CD14-positive monocyte (primary cell): ENCODE results near the gene CNTN1. TPM values are rescaled to one million over a fixed set of nuclear protein-coding genes. Genes with fewer than 3 reads are reported as not detected.

Source experiments
- DNase-seq, 3 donors: peaks; one replicate each; pipeline ENCODE4 v3.0.0-alpha.2; 2011 to 2022
- H2AFZ ChIP-seq: 2 replicates; pipeline ENCODE4 v1.6.0; 2012; ENCODE audit warnings: mild to moderate bottlenecking, low read depth, low read length, inconsistent platforms; ENCODE audit not compliant: insufficient read depth, poor library complexity, severe bottlenecking
- H3K27ac ChIP-seq, 2 donors: 1 replicate in 1 of 2; 2 replicates in 1 of 2; pipeline ENCODE4 v1.5.1; 2012 to 2013; ENCODE audit warnings: low read length in 2 of 2, control low read depth in 1 of 2, inconsistent platforms in 1 of 2, low read depth in 1 of 2, mild to moderate bottlenecking in 1 of 2
- H3K27me3 ChIP-seq, 2 donors: one replicate each; pipeline versions ENCODE4 v1.6.0 to v1.6.1; 2011 to 2013; ENCODE audit warnings: low read length in 2 of 2; ENCODE audit not compliant: control insufficient read depth in 2 of 2, insufficient read depth in 2 of 2
- H3K36me3 ChIP-seq, 2 donors: replicated peaks in 1 of 2; 1 replicate in 1 of 2; 2 replicates in 1 of 2; pipeline versions ENCODE4 v1.5.1 to v1.6.1; 2012 to 2013; ENCODE audit warnings: low read length in 2 of 2, control low read depth in 1 of 2, inconsistent platforms in 1 of 2, mild to moderate bottlenecking in 1 of 2; ENCODE audit not compliant: insufficient read depth in 2 of 2, control insufficient read depth in 1 of 2
- H3K4me1 ChIP-seq, 2 donors: 1 replicate in 1 of 2; 2 replicates in 1 of 2; pipeline versions ENCODE4 v1.5.1 to v1.6.1; 2012 to 2013; ENCODE audit warnings: low read length in 2 of 2, control low read depth in 1 of 2, inconsistent platforms in 1 of 2, mild to moderate bottlenecking in 1 of 2, moderate library complexity in 1 of 2; ENCODE audit not compliant: insufficient read depth in 2 of 2, control insufficient read depth in 1 of 2
- H3K4me2 ChIP-seq: replicated peaks from 2 replicates; pipeline ENCODE3; 2012; ENCODE audit warnings: low read length, moderate library complexity, mild to moderate bottlenecking; ENCODE audit not compliant: poor library complexity, severe bottlenecking; ENCODE audit errors: extremely low read depth
- H3K4me3 ChIP-seq, 3 experiments: fragments of 200-600 bp in 1 of 3; sonication (generic) in 1 of 3; replicated peaks in 1 of 3; 1 replicate in 2 of 3; 2 replicates in 1 of 3; pipeline ENCODE4 v1.5.1; 2011 to 2013; ENCODE audit warnings: low read length in 3 of 3, mild to moderate bottlenecking in 3 of 3, control low read depth in 2 of 3, low read depth in 2 of 3, inconsistent platforms in 1 of 3, moderate library complexity in 1 of 3
- H3K79me2 ChIP-seq: 2 replicates; pipeline ENCODE4 v1.6.0; 2012; ENCODE audit warnings: mild to moderate bottlenecking, control low read depth, inconsistent platforms, low read length, moderate library complexity; ENCODE audit not compliant: insufficient read depth
- H3K9ac ChIP-seq: 2 replicates; pipeline ENCODE4 v1.6.0; 2017; ENCODE audit warnings: low read length, mild to moderate bottlenecking; ENCODE audit not compliant: insufficient read depth, poor library complexity, severe bottlenecking
- H3K9me3 ChIP-seq, 2 donors: replicated peaks in 1 of 2; 1 replicate in 1 of 2; 2 replicates in 1 of 2; pipeline versions ENCODE4 v1.5.1 to v1.6.1; 2012 to 2013; ENCODE audit warnings: low read length in 2 of 2, control low read depth in 1 of 2; ENCODE audit not compliant: control insufficient read depth in 1 of 2, insufficient read depth in 1 of 2
- H4K20me1 ChIP-seq: 2 replicates; pipeline ENCODE4 v1.6.0; 2012; ENCODE audit warnings: mild to moderate bottlenecking, low read length, control low read depth, moderate library complexity; ENCODE audit not compliant: insufficient read depth
- H3K27ac Mint-ChIP-seq, 7 donors: one replicate each; pipeline ENCODE4 v1.8.0; 2020; ENCODE audit warnings: mild to moderate bottlenecking in 7 of 7, mixed read lengths in 7 of 7, moderate library complexity in 6 of 7, inconsistent platforms in 2 of 7
- H3K27me3 Mint-ChIP-seq, 3 donors: one replicate each; pipeline ENCODE4 v1.8.0; 2021 to 2022; ENCODE audit warnings: low read depth in 3 of 3, mild to moderate bottlenecking in 3 of 3, mixed read lengths in 3 of 3, moderate library complexity in 3 of 3, inconsistent platforms in 1 of 3
- H3K36me3 Mint-ChIP-seq, 2 donors: one replicate each; pipeline ENCODE4 v1.8.0; 2020; ENCODE audit warnings: mixed read lengths in 2 of 2, inconsistent platforms in 1 of 2, mild to moderate bottlenecking in 1 of 2
- H3K4me1 Mint-ChIP-seq: one replicate; pipeline ENCODE4 v1.8.0; 2020; ENCODE audit warnings: mild to moderate bottlenecking, mixed read lengths
- H3K4me3 Mint-ChIP-seq, 2 donors: one replicate each; pipeline ENCODE4 v1.8.0; 2020; ENCODE audit warnings: mild to moderate bottlenecking in 2 of 2, mixed read lengths in 2 of 2, moderate library complexity in 1 of 2
- H3K9me3 Mint-ChIP-seq, 7 donors: one replicate each; pipeline ENCODE4 v1.8.0; 2020 to 2022; ENCODE audit warnings: mixed read lengths in 7 of 7, mild to moderate bottlenecking in 6 of 7, moderate library complexity in 6 of 7, inconsistent platforms in 2 of 7
- CTCF ChIP-seq: fragments of 200-600 bp; IDR thresholded peaks from one replicate; pipeline ENCODE4 v1.8.0; 2022; ENCODE audit warnings: antibody characterized with exemption, mild to moderate bottlenecking
- whole genome bisulfite sequencing: methylation state at CpG from one replicate; pipeline ENCODE4 v1.1.5; 2013; ENCODE audit warnings: missing lambda C conversion rate; ENCODE audit not compliant: insufficient coverage; 5-methylcytosine and 5-hydroxymethylcytosine counted together
- intact Hi-C, 2 donors: fragments of 100-400 bp; cut with micrococcal nuclease; formaldehyde crosslinking; loops; one replicate each; pipeline versions ENCODE4 v1.15.0 to v1.15.1; 2023
- polyA plus RNA-seq, 3 donors: library from polyadenylated mRNA; depleted of rRNA in 1 of 3; unstranded in 2 of 3; stranded (reverse) in 1 of 3; fragments of 300-500 nt in 2 of 3; fragments of >200 nt in 1 of 3; fragmentation: Illumina TruSeq in 2 of 3; gene quantifications; 1 replicate in 2 of 3; 2 replicates in 1 of 3; pipeline ENCODE4 v1.2.3, GENCODE V29; 2012 to 2021

Gene CNTN1
- polyA plus RNA-seq, 3 donors = not detected

GRCh38 chr12:41052441-41052840, 360.2 kb downstream of the CNTN1 start:
- no peaks in the 10 kb centered on the region for H3K36me3 Mint-ChIP-seq
- H3K4me3 Mint-ChIP-seq = no peak overlapping the region
- H3K4me1 ChIP-seq = no peaks in the 10 kb centered on the region
- no peak overlapping the region for H3K4me3 ChIP-seq
- H3K27ac ChIP-seq = no peak overlapping the region
- H3K36me3 ChIP-seq = no peaks in the 10 kb centered on the region
- no peak overlapping the region for H3K9ac ChIP-seq
- intact Hi-C loops = no loop called here
- peaks cover 0 to 4% (median 2%) of the 10 kb centered on the region in 7 donors for H3K9me3 Mint-ChIP-seq
- WGBS = no CpG with 5 or more reads among the region's 1 CpG
- H3K9me3 ChIP-seq = no peaks in the 10 kb centered on the region
- H3K27me3 Mint-ChIP-seq = no peaks in the 10 kb centered on the region
- H3K79me2 ChIP-seq = no peaks in the 10 kb centered on the region
- DNase-seq = no peak
- H3K4me1 Mint-ChIP-seq = no peaks in the 10 kb centered on the region
- no peak overlapping the region for H3K27ac Mint-ChIP-seq
- no peaks in the 10 kb centered on the region for H4K20me1 ChIP-seq
- H2AFZ ChIP-seq = no peak overlapping the region
- H3K27me3 ChIP-seq = no peaks in the 10 kb centered on the region
- H3K4me2 ChIP-seq = no peak overlapping the region
- TF ChIP-seq CTCF = no peak

- H3K36me3 Mint-ChIP-seq = no peaks in the 10 kb centered on the region
- peaks cover 0 to 6% (median 2%) of the 10 kb centered on the region in 7 donors for H3K9me3 Mint-ChIP-seq
- intact Hi-C loops = no loop called here
- no peak overlapping the region for H3K9ac ChIP-seq
- no peak overlapping the region for H3K4me2 ChIP-seq
- no peaks in the 10 kb centered on the region for H3K4me1 Mint-ChIP-seq
- no peaks in the 10 kb centered on the region for H3K27me3 ChIP-seq
- no peak overlapping the region for H3K4me3 ChIP-seq
- H3K79me2 ChIP-seq = no peaks in the 10 kb centered on the region
- no peak overlapping the region for H2AFZ ChIP-seq
- H4K20me1 ChIP-seq = no peaks in the 10 kb centered on the region
- no peak overlapping the region for H3K27ac Mint-ChIP-seq
- H3K27ac ChIP-seq = no peak overlapping the region
- no CpG with 5 or more reads among the region's 1 CpG for WGBS
- H3K4me3 Mint-ChIP-seq = no peak overlapping the region
- H3K4me1 ChIP-seq = no peaks in the 10 kb centered on the region
- no peaks in the 10 kb centered on the region for H3K9me3 ChIP-seq
- H3K27me3 Mint-ChIP-seq = no peaks in the 10 kb centered on the region
- DNase-seq = no peak
- H3K36me3 ChIP-seq = no peaks in the 10 kb centered on the region
- TF ChIP-seq CTCF = no peak
Measured at GRCh38 chr12:41053046-41053445, 360.8 kb downstream of the CNTN1 start.
